ENCODE measurements around the gene TEPSIN. TPM values are rescaled to one million over a fixed set of nuclear protein-coding genes. Genes with fewer than 3 reads are reported as not detected.

TEPSIN gene
- total and polyA plus RNA-seq, 4 donors, result 3.2 to 22.9 (median 10.7) TPM

DNA sequence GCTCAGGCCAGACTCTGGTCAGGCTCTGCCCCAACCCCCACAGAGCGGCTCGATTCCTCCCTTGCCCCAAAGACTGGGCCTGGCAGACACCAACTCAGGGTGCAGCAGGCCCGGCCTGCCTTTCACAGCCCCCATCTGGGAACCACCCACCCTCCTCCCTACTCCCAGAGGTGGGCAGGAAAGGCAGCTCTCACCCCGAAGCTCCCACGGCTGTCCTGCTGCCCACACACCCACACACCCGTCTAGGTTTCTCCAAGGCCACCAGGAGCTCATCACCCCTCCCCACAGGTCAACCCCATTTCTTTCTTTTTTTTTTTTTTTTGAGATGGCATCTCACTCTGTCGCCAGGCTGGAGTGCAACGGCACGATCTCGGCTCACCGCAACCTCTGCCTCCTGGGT, 19.9 kb downstream of the TEPSIN start:
- no peak overlapping the region for H3K4me3 ChIP-seq (ENCODE audit: low read depth in 1 of 3, low read length in 3 of 3)
- no peaks in the 10 kb centered on the region for H3K36me3 ChIP-seq (ENCODE audit: control insufficient read depth in 4 of 4, insufficient read depth in 3 of 4, low read depth in 1 of 4, low read length in 3 of 4)
- no peak overlapping the region for H3K9ac ChIP-seq (ENCODE audit: low read depth in 1 of 2, low read length in 2 of 2)
- 97% methylated on average over 11 of the region's 11 CpGs for WGBS
- no peak for TF ChIP-seq FOXA1 (IDR thresholded peaks at IDR 0.05)
- no peak overlapping the region for H3K27ac ChIP-seq (ENCODE audit: low read depth in 1 of 2, low read length in 2 of 2)
- peaks cover 10 to 23% (median 13%) of the 10 kb centered on the region in 4 donors for H3K4me1 ChIP-seq (ENCODE audit: control insufficient read depth in 4 of 4, insufficient read depth in 4 of 4, low read length in 3 of 4)
- H3K27me3 ChIP-seq (ENCODE audit: control insufficient read depth in 4 of 4, insufficient read depth in 4 of 4, low read length in 3 of 4), result no peaks in the 10 kb centered on the region
- H3K9me3 ChIP-seq (ENCODE audit: control insufficient read depth in 4 of 4, low read length in 3 of 4), result no peaks in the 10 kb centered on the region
- DNase-seq (ENCODE audit: low spot score), result no peak

DNA sequence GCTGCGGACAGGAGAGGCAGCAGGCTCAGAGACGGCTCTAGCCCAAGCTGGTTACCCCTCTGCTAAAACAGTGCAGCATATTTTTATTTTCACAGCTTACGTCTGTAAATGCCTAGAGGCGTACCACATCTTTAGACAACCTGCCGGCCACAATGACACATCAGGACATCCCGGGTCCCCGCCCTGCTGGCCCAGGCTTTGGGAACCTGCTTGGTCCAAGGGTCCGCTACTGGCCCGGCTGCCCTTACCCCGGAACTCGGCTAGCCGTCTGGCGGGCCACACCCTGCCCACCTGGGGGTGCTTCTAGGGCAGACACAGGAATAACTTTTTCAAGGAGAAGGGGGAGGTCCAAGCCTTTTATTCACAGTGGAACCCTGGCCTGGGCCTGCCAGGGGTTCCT, 20.4 kb downstream of the TEPSIN start:
- no peak overlapping the region for H3K4me3 ChIP-seq (ENCODE audit: low read depth in 1 of 3, low read length in 3 of 3)
- peaks cover 7 to 18% (median 11%) of the 10 kb centered on the region in 4 donors for H3K4me1 ChIP-seq (ENCODE audit: control insufficient read depth in 4 of 4, insufficient read depth in 4 of 4, low read length in 3 of 4)
- H3K36me3 ChIP-seq (ENCODE audit: control insufficient read depth in 4 of 4, insufficient read depth in 3 of 4, low read depth in 1 of 4, low read length in 3 of 4), result no peaks in the 10 kb centered on the region
- no peak for TF ChIP-seq FOXA2 (IDR thresholded peaks at IDR 0.05)
- TF ChIP-seq JUND (IDR thresholded peaks at IDR 0.05), result no peak
- TF ChIP-seq NR2F2 (IDR thresholded peaks at IDR 0.05), result no peak
- TF ChIP-seq FOXA1 (IDR thresholded peaks at IDR 0.05), result no peak
- TF ChIP-seq, protein P1, sequence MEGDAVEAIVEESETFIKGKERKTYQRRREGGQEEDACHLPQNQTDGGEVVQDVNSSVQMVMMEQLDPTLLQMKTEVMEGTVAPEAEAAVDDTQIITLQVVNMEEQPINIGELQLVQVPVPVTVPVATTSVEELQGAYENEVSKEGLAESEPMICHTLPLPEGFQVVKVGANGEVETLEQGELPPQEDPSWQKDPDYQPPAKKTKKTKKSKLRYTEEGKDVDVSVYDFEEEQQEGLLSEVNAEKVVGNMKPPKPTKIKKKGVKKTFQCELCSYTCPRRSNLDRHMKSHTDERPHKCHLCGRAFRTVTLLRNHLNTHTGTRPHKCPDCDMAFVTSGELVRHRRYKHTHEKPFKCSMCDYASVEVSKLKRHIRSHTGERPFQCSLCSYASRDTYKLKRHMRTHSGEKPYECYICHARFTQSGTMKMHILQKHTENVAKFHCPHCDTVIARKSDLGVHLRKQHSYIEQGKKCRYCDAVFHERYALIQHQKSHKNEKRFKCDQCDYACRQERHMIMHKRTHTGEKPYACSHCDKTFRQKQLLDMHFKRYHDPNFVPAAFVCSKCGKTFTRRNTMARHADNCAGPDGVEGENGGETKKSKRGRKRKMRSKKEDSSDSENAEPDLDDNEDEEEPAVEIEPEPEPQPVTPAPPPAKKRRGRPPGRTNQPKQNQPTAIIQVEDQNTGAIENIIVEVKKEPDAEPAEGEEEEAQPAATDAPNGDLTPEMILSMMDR (IDR thresholded peaks at IDR 0.05; ENCODE audit: low read depth, low read length, missing input control), result no peak
- H3K27ac ChIP-seq (ENCODE audit: low read depth in 1 of 2, low read length in 2 of 2), result no peak overlapping the region
- DNase-seq (ENCODE audit: low spot score), result no peak
- WGBS, result 91% methylated on average over 13 of the region's 13 CpGs
- H3K9ac ChIP-seq (ENCODE audit: low read depth in 1 of 2, low read length in 2 of 2), result no peak overlapping the region
- no peaks in the 10 kb centered on the region for H3K27me3 ChIP-seq (ENCODE audit: control insufficient read depth in 4 of 4, insufficient read depth in 4 of 4, low read length in 3 of 4)
- H3K9me3 ChIP-seq (ENCODE audit: control insufficient read depth in 4 of 4, low read length in 3 of 4), result no peaks in the 10 kb centered on the region

- WGBS, result 97% methylated on average over 18 of the region's 18 CpGs
- Histone ChIP-seq H3K27ac (ENCODE audit: low read depth in 1 of 2, low read length in 2 of 2) (no peak overlapping the region), H3K4me3 (ENCODE audit: low read depth in 1 of 3, low read length in 3 of 3) (no peak overlapping the region), H3K4me1 (ENCODE audit: control insufficient read depth in 4 of 4, insufficient read depth in 4 of 4, low read length in 3 of 4) (peaks cover 5 to 13% (median 7%) of the 10 kb centered on the region in 4 donors), H3K9ac (ENCODE audit: low read depth in 1 of 2, low read length in 2 of 2) (no peak overlapping the region), H3K27me3 (ENCODE audit: control insufficient read depth in 4 of 4, insufficient read depth in 4 of 4, low read length in 3 of 4) (no peaks in the 10 kb centered on the region), H3K36me3 (ENCODE audit: control insufficient read depth in 4 of 4, insufficient read depth in 3 of 4, low read depth in 1 of 4, low read length in 3 of 4) (no peaks in the 10 kb centered on the region), H3K9me3 (ENCODE audit: control insufficient read depth in 4 of 4, low read length in 3 of 4) (no peaks in the 10 kb centered on the region)
- DNase-seq (ENCODE audit: low spot score), result no peak
- no peak for TF ChIP-seq JUND (IDR thresholded peaks at IDR 0.05)
- TF ChIP-seq GABPA (IDR thresholded peaks at IDR 0.05 in 1 of 2, conservative IDR thresholded peaks at IDR 0.05 in 1 of 2), result no peak
- TF ChIP-seq FOXA2 (IDR thresholded peaks at IDR 0.05), result no peak
- TF ChIP-seq REST (IDR thresholded peaks at IDR 0.05), result no peak
- no peak for TF ChIP-seq RAD21 (IDR thresholded peaks at IDR 0.05)
- TF ChIP-seq, protein P2, sequence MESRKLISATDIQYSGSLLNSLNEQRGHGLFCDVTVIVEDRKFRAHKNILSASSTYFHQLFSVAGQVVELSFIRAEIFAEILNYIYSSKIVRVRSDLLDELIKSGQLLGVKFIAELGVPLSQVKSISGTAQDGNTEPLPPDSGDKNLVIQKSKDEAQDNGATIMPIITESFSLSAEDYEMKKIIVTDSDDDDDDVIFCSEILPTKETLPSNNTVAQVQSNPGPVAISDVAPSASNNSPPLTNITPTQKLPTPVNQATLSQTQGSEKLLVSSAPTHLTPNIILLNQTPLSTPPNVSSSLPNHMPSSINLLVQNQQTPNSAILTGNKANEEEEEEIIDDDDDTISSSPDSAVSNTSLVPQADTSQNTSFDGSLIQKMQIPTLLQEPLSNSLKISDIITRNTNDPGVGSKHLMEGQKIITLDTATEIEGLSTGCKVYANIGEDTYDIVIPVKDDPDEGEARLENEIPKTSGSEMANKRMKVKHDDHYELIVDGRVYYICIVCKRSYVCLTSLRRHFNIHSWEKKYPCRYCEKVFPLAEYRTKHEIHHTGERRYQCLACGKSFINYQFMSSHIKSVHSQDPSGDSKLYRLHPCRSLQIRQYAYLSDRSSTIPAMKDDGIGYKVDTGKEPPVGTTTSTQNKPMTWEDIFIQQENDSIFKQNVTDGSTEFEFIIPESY (IDR thresholded peaks at IDR 0.05), result no peak
- no peak for TF ChIP-seq RXRA (IDR thresholded peaks at IDR 0.05)
- TF ChIP-seq, protein P3, sequence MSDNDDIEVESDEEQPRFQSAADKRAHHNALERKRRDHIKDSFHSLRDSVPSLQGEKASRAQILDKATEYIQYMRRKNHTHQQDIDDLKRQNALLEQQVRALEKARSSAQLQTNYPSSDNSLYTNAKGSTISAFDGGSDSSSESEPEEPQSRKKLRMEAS (IDR thresholded peaks at IDR 0.05), result no peak
- no peak for TF ChIP-seq HNF4A (conservative IDR thresholded peaks at IDR 0.05)
- TF ChIP-seq, protein P1 (IDR thresholded peaks at IDR 0.05; ENCODE audit: low read depth, low read length, missing input control), result no peak
- TF ChIP-seq ATF3 (IDR thresholded peaks at IDR 0.05), result no peak
- TF ChIP-seq NR2F2 (IDR thresholded peaks at IDR 0.05), result no peak
Measured at GRCh38 chr17:81217491-81217890, 21.4 kb downstream of the TEPSIN start.
